HL-60 (cell line): ENCODE measurements around the gene HOXB4.

Source experiments
- DNase-seq, 2 experiments: peaks; one replicate each; pipeline ENCODE4 v3.0.0-alpha.2; 2010 to 2020; ENCODE audit warnings: low read depth in 1 of 2, low spot score in 1 of 2
- H3K27ac ChIP-seq: fragments of 250-450 bp; sonication (Bioruptor Pico); replicated peaks from 2 replicates; pipeline ENCODE4 v1.5.1; 2020; ENCODE audit warnings: mild to moderate bottlenecking, moderate library complexity
- H3K27me3 ChIP-seq: fragments of 250-450 bp; sonication (Bioruptor Pico); 2 replicates; pipeline ENCODE4 v1.5.1; 2021; ENCODE audit warnings: mild to moderate bottlenecking, moderate library complexity; ENCODE audit not compliant: insufficient read depth, poor library complexity, severe bottlenecking
- H3K4me3 ChIP-seq: replicated peaks from 2 replicates; pipeline ENCODE4 v1.5.1; 2011; ENCODE audit warnings: mild to moderate bottlenecking, control low read depth, low read length; ENCODE audit not compliant: insufficient read depth
- GABPA ChIP-seq: IDR thresholded peaks from 2 replicates; pipeline ENCODE4 v1.6.1; 2012; ENCODE audit warnings: low read depth
- POLR2AphosphoS5 ChIP-seq: IDR thresholded peaks from 2 replicates; pipeline ENCODE4 v1.6.1; 2012; ENCODE audit warnings: low read depth
- SPI1 ChIP-seq: IDR thresholded peaks from 2 replicates; pipeline ENCODE4 v1.6.1; 2012; ENCODE audit warnings: low read depth, mild to moderate bottlenecking, borderline replicate concordance
- TF ChIP-seq, protein P1 (sequence below): IDR thresholded peaks from one replicate; pipeline ENCODE4 v1.5.1; 2011; ENCODE audit warnings: low read length, control low read depth, inconsistent platforms; ENCODE audit not compliant: insufficient read depth
- TF ChIP-seq, protein P2 (sequence below): IDR thresholded peaks from 2 replicates; pipeline ENCODE4 v1.6.1; 2012; ENCODE audit warnings: low read depth; ENCODE audit not compliant: insufficient replicate concordance

The HOXB4 gene

DNA sequence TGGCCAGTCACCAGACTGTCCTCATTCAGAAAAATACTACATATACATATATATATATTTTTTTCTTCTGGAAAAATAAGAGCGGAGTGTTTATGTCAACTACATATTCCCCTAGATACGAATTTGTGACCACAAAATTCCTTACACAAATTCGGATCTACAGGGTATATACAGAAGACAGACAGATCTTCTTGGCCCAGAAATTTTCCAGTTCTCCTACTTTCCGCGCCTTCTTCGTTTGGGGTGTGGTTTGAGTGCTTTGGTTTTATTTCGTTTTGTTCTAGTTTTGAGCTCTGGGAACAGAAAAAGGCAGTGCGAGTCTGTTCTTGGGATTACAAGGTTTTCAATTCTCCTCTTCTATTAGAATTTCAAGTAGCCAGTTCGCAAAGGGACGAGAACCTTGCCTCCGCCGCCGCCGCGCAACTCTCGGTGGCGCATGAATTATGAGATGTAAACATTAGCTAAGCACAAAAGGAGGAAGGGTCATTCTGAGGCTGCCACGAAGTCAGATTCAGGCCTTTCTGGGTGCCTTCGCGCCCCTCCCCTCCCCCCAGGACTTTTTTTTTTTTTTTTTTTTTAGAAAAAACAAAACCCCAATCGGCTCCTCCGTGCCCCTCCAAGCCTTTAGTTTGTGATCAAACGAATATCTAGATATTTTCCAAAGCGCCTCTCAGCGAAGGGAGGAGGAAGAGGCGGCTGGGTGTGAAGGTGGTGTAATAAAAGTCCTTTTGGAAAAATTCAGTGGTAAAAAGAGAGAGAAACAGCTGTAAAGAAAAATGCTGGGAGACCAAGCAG, 1.8 kb upstream of the HOXB4 start:
- TF ChIP-seq SPI1 (no peak), GABPA (no peak), POLR2AphosphoS5 (no peak)
- TF ChIP-seq, protein P1, sequence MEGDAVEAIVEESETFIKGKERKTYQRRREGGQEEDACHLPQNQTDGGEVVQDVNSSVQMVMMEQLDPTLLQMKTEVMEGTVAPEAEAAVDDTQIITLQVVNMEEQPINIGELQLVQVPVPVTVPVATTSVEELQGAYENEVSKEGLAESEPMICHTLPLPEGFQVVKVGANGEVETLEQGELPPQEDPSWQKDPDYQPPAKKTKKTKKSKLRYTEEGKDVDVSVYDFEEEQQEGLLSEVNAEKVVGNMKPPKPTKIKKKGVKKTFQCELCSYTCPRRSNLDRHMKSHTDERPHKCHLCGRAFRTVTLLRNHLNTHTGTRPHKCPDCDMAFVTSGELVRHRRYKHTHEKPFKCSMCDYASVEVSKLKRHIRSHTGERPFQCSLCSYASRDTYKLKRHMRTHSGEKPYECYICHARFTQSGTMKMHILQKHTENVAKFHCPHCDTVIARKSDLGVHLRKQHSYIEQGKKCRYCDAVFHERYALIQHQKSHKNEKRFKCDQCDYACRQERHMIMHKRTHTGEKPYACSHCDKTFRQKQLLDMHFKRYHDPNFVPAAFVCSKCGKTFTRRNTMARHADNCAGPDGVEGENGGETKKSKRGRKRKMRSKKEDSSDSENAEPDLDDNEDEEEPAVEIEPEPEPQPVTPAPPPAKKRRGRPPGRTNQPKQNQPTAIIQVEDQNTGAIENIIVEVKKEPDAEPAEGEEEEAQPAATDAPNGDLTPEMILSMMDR: no peak
- TF ChIP-seq, protein P2, sequence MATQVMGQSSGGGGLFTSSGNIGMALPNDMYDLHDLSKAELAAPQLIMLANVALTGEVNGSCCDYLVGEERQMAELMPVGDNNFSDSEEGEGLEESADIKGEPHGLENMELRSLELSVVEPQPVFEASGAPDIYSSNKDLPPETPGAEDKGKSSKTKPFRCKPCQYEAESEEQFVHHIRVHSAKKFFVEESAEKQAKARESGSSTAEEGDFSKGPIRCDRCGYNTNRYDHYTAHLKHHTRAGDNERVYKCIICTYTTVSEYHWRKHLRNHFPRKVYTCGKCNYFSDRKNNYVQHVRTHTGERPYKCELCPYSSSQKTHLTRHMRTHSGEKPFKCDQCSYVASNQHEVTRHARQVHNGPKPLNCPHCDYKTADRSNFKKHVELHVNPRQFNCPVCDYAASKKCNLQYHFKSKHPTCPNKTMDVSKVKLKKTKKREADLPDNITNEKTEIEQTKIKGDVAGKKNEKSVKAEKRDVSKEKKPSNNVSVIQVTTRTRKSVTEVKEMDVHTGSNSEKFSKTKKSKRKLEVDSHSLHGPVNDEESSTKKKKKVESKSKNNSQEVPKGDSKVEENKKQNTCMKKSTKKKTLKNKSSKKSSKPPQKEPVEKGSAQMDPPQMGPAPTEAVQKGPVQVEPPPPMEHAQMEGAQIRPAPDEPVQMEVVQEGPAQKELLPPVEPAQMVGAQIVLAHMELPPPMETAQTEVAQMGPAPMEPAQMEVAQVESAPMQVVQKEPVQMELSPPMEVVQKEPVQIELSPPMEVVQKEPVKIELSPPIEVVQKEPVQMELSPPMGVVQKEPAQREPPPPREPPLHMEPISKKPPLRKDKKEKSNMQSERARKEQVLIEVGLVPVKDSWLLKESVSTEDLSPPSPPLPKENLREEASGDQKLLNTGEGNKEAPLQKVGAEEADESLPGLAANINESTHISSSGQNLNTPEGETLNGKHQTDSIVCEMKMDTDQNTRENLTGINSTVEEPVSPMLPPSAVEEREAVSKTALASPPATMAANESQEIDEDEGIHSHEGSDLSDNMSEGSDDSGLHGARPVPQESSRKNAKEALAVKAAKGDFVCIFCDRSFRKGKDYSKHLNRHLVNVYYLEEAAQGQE: no peak
- Histone ChIP-seq H3K27me3 (peaks cover 89% of the 10 kb centered on the region), H3K27ac (no peak overlapping the region), H3K4me3 (no peak overlapping the region)
- no peak for DNase-seq

DNA sequence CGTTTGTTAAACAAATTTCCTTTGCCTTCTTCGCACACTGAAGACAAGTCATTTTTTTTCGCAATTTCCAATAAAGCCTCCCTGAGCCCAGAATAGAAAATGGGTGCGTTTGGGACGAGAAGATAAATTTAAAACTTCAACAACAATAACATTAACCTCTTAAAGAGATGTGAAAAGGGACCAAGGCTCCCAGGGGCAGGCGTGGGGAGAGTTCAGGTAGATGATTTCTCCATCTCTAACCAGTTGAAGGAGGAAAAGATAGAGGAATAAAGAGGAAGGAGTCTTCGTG, 1.3 kb upstream of the HOXB4 start:
- Histone ChIP-seq H3K27me3 (peaks cover 91% of the 10 kb centered on the region), H3K4me3 (no peak overlapping the region), H3K27ac (no peak overlapping the region)
- TF ChIP-seq GABPA (no peak), SPI1 (no peak)
- TF ChIP-seq, protein P2: no peak
- TF ChIP-seq, protein P1: no peak
- no peak for DNase-seq

DNA sequence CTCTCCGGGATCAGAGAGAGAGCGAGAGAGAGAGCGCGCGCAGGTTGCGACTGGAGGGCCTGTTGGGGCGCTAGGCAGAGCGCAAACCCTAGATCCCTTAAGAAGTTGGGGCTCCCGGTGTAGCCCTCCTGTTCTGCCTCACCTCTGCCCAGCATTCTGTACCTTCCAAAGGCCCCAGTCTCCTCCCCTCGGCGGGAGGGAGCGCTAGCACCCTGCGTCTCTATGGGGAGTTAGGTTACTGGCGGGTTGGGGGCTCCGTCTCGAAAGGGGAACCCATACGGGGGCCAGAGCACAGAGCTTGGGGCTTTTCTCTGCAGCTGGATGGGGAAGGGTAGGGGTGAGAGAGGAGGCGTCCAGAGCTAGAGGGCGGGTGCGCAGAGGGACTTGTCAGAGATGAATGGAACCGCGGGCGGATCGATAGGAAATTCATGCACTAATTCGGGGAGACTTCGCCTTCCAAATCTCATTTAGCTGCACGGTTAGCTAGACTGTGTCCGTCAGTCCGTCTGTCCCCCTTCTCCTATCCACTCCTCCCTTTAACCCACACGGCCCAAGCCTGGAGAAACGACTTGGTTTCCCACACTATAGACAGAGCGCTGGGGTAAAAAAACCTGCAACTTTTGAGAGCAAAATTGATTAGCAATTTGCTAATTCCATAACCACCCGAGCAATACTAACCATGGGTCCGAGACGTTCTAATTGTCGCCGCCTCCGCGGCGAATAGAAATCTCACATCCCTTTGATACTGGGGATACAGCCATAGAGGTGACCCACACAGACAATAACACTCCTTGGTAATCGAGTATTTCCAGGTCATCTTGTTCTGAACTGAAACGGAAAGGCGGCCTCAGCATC, 693 bp upstream of the HOXB4 start:
- Histone ChIP-seq H3K4me3 (no peak overlapping the region), H3K27ac (no peak overlapping the region), H3K27me3 (peaks cover 91% of the 10 kb centered on the region)
- TF ChIP-seq GABPA (no peak), SPI1 (no peak), POLR2AphosphoS5 (no peak)
- TF ChIP-seq, protein P2: no peak
- TF ChIP-seq, protein P1: no peak
- DNase-seq: no peak
